Subcutaneous abdominal adipose tissue (tissue), 5 donors: ENCODE measurements around the gene HSPB9.
"Not testable (repeated sequence)": the region's sequence is repeated elsewhere in the genome, so short reads cannot be mapped to it uniquely, and the experiment has no call there.

Source experiments
- H3K27ac ChIP-seq: one replicate; pipeline ENCODE4 v1.7.0; 2013; ENCODE audit warnings: low read depth, mild to moderate bottlenecking, inconsistent platforms, low read length, moderate library complexity
- H3K27me3 ChIP-seq, 5 donors: one replicate each; pipeline ENCODE4 v1.7.0; 2013; ENCODE audit warnings: low read length in 5 of 5, inconsistent platforms in 1 of 5; ENCODE audit not compliant: control insufficient read depth in 5 of 5, insufficient read depth in 4 of 5
- H3K36me3 ChIP-seq, 5 donors: one replicate each; pipeline ENCODE4 v1.7.0; 2013; ENCODE audit warnings: low read length in 5 of 5; ENCODE audit not compliant: control insufficient read depth in 5 of 5, insufficient read depth in 5 of 5
- H3K4me1 ChIP-seq, 5 donors: one replicate each; pipeline ENCODE4 v1.7.0; 2013; ENCODE audit warnings: low read length in 5 of 5, mild to moderate bottlenecking in 3 of 5, moderate library complexity in 1 of 5; ENCODE audit not compliant: control insufficient read depth in 5 of 5, insufficient read depth in 5 of 5
- H3K4me3 ChIP-seq, 5 donors: one replicate each; pipeline ENCODE4 v1.7.0; 2013; ENCODE audit warnings: low read length in 5 of 5, low read depth in 1 of 5
- H3K9ac ChIP-seq, 5 donors: one replicate each; pipeline ENCODE4 v1.7.0; 2013; ENCODE audit warnings: low read length in 5 of 5, mild to moderate bottlenecking in 4 of 5, moderate library complexity in 3 of 5
- H3K9me3 ChIP-seq, 5 donors: one replicate each; pipeline ENCODE4 v1.7.0; 2013; ENCODE audit warnings: low read length in 5 of 5; ENCODE audit not compliant: control insufficient read depth in 5 of 5
- donor health status: healthy.
- donor health status: healthy.
- donor health status: healthy.
- donor health status: healthy.
- donor health status: healthy.

Gene HSPB9

DNA sequence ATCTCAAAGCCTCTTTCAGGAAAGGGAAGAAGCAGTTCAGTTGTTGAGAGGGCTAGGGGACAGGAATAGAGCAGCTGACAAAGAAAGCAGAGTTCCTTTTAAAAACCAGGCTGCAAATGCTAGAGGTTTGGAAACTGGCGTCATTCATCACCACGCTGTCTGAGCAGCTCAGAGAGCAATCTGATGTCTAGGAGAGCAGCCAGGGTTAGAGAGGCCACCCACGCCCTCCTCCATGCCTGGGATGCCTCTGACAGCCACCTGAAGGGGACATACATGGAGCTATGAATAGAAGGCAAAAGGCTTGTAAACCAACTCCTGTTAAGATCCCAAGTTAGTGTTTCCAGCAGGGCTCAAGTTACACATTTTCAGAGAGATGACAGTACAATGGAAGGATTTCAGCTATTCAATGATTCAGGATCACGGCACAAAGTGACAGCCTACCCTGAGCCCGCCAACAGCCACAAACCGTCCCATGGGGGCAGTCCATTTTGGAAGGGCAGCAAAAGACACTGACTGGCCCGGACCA, 19.8 kb downstream of the HSPB9 start:
- Histone ChIP-seq H3K27me3 (no peaks in the 10 kb centered on the region), H3K9ac (peak overlapping the region in 2 of 5 donors; percentile 11 to 52), H3K4me3 (peak overlapping the region in 1 of 5 donors; percentile 22), H3K9me3 (no peaks in the 10 kb centered on the region), H3K4me1 (peaks cover 11 to 53% (median 47%) of the 10 kb centered on the region in 5 donors), H3K36me3 (peaks cover 0 to 28% (median 20%) of the 10 kb centered on the region in 5 donors), H3K27ac (no peak overlapping the region)

GRCh38 chr17:42143138-42143537, 20.5 kb downstream of the HSPB9 start:
- not testable (repeated sequence) for H3K4me3 ChIP-seq, H3K27ac ChIP-seq, H3K9me3 ChIP-seq, H3K27me3 ChIP-seq
- peak overlapping the region in 1 of 5 donors; percentile 11 for H3K9ac ChIP-seq
- H3K4me1 ChIP-seq, result peaks cover 10 to 50% (median 42%) of the 10 kb centered on the region in 5 donors
- H3K36me3 ChIP-seq, result peaks cover 0 to 33% (median 21%) of the 10 kb centered on the region in 5 donors

GRCh38 chr17:42146911-42147607, 24.5 kb downstream of the HSPB9 start:
- H3K4me1 ChIP-seq, result peaks cover 0 to 30% (median 23%) of the 10 kb centered on the region in 5 donors
- no peak overlapping the region for H3K4me3 ChIP-seq
- H3K36me3 ChIP-seq, result peaks cover 0 to 32% (median 25%) of the 10 kb centered on the region in 5 donors
- no peaks in the 10 kb centered on the region for H3K9me3 ChIP-seq
- no peak overlapping the region for H3K27ac ChIP-seq
- no peaks in the 10 kb centered on the region for H3K27me3 ChIP-seq
- H3K9ac ChIP-seq, result peak overlapping the region in 1 of 5 donors; percentile 49

DNA sequence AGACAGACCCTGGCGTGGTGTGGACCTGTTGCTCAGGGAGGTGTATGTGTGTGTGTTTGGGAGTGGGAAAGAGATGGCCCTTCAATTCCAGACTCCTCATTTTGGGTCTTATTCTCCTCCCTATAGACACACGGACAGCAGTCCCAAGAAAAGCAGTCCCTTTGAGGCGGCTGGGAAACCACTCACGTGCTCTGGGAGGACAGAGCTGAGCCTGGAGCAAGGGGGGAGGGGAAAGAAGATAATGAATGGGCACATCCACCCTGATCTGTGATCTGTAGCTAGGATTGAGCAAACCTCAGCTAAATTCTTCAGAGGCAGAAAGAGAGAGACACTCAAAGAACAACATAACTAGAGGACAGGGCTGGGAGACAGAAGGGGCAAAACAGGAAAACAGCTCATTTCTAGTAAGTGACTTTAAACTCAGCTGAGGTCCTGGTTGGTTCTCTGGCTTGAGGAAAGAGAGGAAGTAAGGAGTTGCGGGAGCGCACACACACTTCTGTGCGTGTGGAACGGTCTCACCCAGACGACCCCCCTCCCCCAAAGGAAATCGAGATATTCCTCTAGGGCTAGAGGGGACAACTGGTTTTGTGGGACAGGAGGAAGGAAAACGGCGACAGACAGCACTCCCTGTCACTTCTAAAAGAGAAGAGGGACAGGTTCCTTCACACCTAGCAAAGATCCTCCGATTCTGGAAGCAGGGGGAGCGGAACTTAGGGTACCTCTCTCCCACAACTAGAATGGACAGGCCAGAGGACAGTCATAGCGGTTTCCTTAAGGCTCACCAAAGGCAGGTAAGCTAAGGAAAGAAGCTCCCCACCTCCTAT, 31.5 kb downstream of the HSPB9 start:
- Histone ChIP-seq H3K9me3 (no peaks in the 10 kb centered on the region), H3K27ac (peak overlapping the region; percentile 81), H3K27me3 (no peaks in the 10 kb centered on the region), H3K4me1 (peaks cover 7 to 39% (median 35%) of the 10 kb centered on the region in 5 donors), H3K4me3 (peak overlapping the region; percentile 73 to 99 (median 96)), H3K36me3 (peaks cover 0 to 9% (median 5%) of the 10 kb centered on the region in 5 donors), H3K9ac (peak overlapping the region; percentile 84 to 100 (median 99))

- Histone ChIP-seq H3K27ac (no peak overlapping the region), H3K27me3 (no peaks in the 10 kb centered on the region), H3K4me3 (peak overlapping the region; percentile 53 to 96 (median 73)), H3K4me1 (peaks cover 7 to 38% (median 35%) of the 10 kb centered on the region in 5 donors), H3K36me3 (peaks cover 0 to 8% (median 5%) of the 10 kb centered on the region in 5 donors), H3K9ac (peak overlapping the region in 1 of 5 donors; percentile 42), H3K9me3 (no peaks in the 10 kb centered on the region)
Observed at GRCh38 chr17:42155614-42156045, 33.0 kb downstream of the HSPB9 start.

GRCh38 chr17:42159796-42160530, 37.4 kb downstream of the HSPB9 start:
- no peak overlapping the region for H3K9ac ChIP-seq
- no peaks in the 10 kb centered on the region for H3K9me3 ChIP-seq
- H3K27me3 ChIP-seq, result no peaks in the 10 kb centered on the region
- no peak overlapping the region for H3K27ac ChIP-seq
- H3K4me3 ChIP-seq, result no peak overlapping the region
- no peaks in the 10 kb centered on the region for H3K36me3 ChIP-seq
- peaks cover 0 to 7% (median 6%) of the 10 kb centered on the region in 5 donors for H3K4me1 ChIP-seq

DNA sequence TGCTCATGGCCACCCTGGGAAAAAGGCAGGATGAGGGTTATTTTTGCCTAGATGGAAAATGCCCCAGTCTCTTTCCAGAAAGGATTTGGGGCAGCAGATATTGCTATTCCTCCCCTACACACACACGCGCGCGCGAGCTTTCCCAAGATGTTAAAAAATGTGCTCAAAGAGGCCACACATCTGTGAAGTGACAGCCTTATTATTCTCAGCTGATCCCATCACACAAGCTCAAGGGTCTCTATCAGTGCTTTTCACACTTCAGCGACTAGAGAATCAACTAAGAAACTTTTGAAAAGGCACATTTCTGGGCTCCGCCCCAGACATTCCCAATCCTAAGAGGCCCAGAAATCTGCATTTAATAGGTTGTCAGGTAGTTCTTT, 37.9 kb downstream of the HSPB9 start:
- Histone ChIP-seq H3K27me3 (no peaks in the 10 kb centered on the region), H3K4me1 (peaks cover 0 to 4% (median 3%) of the 10 kb centered on the region in 5 donors), H3K9ac (no peak overlapping the region), H3K27ac (no peak overlapping the region), H3K36me3 (no peaks in the 10 kb centered on the region), H3K4me3 (no peak overlapping the region), H3K9me3 (no peaks in the 10 kb centered on the region)

DNA sequence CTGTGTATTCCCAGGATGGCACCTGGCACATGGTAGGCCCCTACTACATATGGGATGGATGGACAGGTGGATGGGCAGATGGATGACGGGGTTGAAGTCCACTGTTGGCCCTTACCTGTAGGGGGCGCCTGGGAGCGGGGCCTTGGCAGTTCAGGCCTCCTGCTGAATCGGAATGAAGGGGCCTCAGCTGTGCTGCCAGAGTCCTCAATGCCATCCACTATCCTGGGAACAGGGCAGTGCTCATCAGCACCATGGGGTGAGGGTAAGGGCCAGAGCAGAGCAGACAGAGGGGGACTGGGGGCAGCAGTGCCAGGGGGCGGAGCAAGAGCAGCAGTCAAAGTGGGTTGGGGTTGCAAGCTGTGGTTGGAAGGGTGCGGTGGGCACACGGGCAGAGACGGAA, 40.5 kb downstream of the HSPB9 start:
- Histone ChIP-seq H3K4me1 (peaks cover 0 to 3% (median 0%) of the 10 kb centered on the region in 5 donors), H3K4me3 (no peak overlapping the region), H3K27ac (no peak overlapping the region), H3K9ac (no peak overlapping the region), H3K9me3 (no peaks in the 10 kb centered on the region), H3K27me3 (no peaks in the 10 kb centered on the region), H3K36me3 (no peaks in the 10 kb centered on the region)

- H3K4me3 ChIP-seq, result no peak overlapping the region
- H3K9ac ChIP-seq, result no peak overlapping the region
- no peaks in the 10 kb centered on the region for H3K9me3 ChIP-seq
- peaks cover 0 to 3% (median 0%) of the 10 kb centered on the region in 5 donors for H3K4me1 ChIP-seq
- H3K27ac ChIP-seq, result no peak overlapping the region
- H3K36me3 ChIP-seq, result no peaks in the 10 kb centered on the region
- H3K27me3 ChIP-seq, result no peaks in the 10 kb centered on the region
Observed at GRCh38 chr17:42163696-42164407, 41.2 kb downstream of the HSPB9 start.
